ENCODE data around the gene JOSD2.

JOSD2 gene

DNA sequence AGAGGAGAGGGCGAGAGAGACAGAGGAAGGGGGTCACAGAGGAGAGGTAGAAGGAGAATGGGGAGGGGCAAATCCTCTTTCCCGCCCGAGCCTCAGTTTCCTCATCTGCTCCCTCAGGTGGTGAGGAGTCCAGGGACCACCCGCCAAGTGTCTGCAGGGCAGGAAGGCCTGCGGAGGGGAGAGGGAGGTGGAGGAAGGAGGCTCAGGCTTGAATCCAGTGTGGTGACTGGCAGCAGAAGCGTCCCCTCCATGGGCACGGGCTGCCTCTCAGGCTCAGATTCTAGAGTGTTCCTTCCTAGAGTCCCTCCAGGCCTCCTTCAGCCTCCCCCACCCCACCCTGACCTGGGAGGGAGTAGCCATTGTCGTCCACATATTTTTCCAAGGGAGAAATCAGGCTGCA, 17.8 kb downstream of the JOSD2 start:
- DNase-seq (ENCODE audit: low read depth) = no peak

DNA sequence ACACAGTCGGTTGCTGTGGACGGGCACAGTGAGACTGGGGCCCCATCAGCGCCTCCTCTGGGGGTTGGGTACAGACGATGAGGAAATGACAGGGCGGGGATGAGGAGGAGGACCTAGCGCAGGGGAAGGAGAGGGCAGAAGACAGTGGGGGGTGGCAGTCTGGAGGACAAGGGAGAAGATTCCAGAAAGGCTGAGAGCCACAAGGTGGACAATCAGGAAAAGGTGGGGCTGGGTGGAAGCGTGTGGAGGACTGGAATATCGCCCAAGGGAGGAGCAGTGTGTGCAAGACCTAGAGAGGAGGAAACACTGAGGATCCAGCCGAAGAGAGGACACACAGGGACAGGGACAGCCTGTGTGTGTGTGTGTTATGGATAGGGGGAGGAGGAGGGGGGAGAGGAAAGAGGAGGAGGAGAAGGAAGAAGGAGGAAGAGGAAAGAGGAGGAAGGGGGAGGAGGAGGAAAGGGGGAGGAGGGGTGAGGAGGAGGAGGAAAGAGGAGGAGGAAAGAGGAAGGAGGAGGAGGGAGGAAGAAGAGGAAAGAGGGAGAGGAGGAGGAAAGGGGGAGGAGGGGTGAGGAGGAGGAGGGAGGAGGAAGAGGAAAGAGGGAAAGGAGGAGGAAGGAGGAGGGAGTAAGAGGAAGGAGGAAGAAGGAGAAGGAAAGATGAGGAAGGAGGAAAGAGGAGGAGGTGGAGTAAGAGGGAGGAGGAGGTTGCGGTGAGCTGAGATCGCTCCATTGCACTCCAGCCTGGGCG, 18.5 kb downstream of the JOSD2 start:
- no peak for DNase-seq (ENCODE audit: low read depth)

DNA sequence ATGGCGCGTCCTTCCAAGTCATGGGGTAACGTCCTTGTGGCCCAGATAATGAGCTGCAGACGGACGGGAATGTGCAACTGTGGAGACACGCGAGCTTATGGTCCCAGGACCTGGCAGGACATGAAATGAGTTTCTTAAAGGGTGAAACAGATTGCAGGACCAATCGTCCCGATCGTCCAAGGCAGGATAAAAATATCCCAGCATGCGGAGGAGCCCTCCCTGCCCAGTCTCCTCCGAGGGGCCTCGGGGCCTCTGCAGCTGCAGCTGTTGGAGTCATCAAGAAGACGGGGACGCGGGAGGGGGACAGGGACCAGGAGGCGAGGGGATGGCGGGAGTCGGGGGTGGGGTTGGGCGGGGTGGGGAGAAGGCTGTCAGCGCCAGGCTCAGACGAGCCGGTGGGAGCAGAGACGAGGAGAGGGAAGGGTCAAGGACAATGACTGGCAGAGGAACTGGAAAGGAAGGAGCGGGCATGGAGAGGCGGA, 20.0 kb downstream of the JOSD2 start:
- DNase-seq (ENCODE audit: low read depth) = no peak

DNA sequence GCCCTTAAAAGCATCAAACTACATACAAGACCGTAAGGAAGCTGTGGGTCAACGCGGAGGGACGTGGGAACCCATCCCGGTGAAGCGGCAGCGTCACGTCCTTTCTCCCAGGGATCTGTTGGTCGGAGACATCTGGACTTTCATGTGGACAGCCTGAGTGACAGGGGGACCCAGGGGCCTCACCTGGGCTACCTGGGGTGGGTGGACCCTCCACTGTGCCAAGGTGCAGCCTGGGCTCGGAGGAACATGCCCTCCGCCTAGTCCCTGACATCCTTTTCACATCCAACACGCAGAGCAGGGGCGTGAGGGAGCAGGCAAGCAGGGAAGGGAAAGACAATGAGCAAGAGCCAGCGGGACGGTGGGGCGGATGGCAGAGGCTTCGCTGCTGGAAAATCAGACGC, 20.6 kb downstream of the JOSD2 start:
- DNase-seq (ENCODE audit: low read depth) = no peak

DNA sequence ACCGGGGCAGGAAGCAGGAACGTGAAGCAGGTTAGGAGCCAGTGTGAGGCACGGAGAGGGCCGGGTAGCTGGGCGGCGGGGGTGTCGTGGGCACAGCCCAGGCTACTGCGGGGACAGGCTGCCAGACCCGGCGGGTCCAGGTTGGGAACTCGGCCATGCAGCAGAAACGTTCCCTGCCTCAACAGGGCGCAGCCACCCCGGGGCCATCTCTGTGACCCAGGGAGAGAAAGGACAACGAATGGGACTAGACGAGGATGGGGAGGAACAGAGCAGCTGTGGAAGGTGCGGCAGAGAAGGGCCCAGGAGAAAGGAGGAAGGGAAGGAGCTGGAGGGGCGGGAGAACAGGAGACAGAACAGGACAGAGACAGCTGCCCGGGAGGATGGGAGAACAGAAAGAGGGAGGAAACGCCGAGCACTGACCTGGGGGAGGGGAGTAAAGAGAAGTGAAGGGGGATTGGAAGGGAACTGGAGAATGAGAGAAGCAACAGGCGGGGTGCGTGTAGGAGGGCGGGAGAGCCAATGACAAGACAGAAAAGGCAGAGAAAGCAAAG, 21.5 kb downstream of the JOSD2 start:
- no peak for DNase-seq (ENCODE audit: low read depth)

DNA sequence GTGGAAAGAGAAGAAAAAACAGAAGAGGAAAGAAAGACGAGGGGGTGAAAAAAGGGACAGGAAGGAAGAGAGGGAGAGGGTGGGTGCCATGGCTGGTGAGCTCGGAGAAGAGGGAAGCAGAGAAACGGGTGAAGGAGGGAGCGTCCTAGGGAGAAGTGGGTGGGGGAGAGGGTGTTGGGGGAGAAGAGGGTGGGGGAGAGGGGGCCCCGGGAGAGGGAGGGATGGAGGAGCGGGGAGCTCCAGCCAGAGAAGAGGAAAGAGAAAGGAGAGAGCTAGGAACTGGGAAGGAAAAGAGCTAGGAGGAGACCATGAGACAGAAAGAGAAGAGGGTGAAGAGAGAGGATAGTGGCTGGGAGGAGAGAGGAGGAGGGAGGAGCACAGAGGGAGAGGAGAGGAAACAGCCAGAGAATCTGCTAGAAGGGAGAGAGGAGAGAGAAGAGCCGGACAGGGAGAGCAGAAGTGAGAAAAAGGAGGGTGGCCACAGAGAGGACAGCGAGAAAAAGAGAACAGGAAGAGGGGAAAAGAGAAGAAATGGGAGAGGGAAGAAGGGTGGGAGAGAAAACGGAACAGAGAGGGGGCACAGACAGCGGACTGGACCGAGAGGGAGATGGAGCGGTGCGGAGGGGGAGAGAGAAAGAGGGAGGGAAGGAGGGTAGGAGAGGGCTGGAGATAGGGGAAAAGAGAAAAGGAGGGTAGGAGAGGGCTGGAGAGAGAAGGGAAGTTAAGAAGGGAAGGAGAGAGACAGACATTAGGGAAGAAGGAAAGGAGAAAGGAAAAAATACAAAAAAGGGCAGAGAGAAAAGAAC, 22.4 kb downstream of the JOSD2 start:
- DNase-seq (ENCODE audit: low read depth) = no peak

DNA sequence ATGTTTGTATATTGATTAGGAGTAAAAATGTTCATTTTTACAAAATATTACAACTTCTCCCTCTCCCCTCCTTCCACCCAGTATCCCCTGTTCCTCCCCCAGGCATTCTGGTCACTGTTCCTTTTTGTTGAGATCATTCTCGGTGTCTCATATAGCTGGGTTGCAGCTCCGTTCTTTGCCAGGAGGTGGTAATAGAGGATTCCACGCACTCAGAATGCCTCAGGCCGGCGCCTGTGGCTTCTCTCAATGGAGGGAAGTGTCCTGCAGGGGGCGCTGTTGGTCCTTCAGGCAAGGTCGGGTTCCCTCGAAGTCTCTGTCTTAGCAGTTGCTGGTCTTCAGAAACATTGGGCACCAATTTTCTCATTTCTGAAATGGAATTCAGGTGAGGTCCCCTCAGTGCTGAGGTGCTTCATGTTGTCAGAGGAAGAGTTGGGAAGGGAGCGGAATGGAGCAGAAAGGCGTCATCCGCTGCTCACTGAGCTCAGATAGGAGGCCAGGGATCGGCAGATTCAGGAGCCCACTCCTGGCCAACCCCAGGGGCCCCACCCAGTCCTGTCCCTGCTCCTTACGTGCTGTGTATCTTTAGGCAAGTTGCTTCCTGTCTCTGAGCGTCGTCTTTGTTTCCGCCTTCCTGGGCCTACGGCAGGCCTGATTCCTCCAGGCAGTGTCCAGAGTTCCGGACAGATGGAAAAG, 24.0 kb downstream of the JOSD2 start:
- DNase-seq (ENCODE audit: low read depth) = no peak

DNA sequence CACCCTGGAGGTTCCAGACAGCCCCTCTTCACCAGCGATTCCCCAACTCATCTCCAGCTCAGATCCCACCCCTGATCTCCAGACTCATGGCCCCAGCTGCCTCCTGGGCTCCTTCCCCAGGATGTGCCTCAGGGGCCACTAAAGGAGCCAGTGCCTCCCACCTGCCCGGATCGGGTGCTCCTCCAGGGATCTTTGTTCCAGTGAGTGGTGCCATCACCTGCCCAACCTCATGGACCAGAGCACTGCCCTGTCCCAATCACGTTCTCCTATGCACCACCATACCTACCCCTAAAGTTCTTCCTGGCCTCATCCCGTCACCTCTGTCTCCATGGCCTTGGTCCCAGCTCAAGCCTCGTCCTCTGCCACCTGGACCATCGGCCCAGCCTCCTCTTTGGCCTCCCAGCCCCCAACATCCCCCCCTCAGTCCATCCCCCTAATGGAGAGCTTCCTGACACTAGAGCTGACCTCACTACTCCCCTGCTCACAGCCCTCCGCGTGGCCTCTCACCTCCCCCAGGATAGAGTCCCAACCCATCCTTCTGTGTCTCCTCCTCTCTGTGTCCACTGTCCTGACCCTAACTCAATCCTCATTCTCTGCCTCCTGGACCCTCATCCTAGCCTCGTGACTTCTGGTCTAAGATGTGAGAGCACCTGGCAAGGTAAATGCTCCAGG, 25.6 kb downstream of the JOSD2 start:
- DNase-seq (ENCODE audit: low read depth) = no peak

DNA sequence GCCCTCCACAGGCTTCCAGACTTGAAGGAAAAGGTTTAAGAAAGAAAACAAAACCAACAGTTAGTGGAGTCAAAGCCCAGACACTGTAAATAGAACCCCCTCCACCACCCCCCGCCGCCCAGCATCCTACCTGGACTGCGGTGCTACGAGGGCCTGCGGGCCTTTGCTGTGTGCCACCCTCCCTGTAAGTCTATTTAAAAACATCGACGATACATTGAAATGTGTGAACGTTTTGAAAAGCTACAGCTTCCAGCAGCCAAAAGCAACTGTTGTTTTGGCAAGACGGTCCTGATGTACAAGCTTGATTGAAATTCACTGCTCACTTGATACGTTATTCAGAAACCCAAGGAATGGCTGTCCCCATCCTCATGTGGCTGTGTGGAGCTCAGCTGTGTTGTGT, 28.1 kb downstream of the JOSD2 start:
- DNase-seq (ENCODE audit: low read depth) = no peak

DNA sequence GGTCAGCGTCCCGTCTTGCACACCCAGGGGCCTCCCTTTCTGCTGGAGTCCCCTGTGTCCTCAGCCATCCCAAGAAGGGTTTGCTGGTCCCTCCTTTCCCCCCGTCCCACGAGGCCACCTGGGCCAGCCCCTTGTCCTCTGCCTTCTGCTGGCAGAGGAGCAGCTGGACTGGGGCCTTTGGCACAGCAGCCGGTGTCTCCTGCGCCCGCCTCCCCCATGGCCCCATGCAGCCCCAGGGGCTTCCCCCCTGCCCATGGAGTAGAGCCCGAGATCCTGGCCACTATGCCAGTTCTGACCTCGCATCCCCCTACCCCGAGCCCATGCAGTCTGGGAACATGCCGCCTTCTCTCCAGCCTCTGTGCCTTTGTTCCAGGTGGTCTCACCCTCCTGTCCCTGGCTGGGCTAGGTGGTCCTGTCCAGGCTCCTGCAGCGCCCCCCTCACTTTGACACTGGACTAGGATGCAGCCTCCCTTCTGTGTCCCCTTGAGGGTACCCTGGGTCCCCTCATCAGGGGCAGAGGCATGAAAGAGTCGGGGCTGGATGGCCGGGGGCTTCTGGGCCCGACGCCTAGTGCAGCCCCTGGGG, 28.6 kb downstream of the JOSD2 start:
- no peak for DNase-seq (ENCODE audit: low read depth)

DNA sequence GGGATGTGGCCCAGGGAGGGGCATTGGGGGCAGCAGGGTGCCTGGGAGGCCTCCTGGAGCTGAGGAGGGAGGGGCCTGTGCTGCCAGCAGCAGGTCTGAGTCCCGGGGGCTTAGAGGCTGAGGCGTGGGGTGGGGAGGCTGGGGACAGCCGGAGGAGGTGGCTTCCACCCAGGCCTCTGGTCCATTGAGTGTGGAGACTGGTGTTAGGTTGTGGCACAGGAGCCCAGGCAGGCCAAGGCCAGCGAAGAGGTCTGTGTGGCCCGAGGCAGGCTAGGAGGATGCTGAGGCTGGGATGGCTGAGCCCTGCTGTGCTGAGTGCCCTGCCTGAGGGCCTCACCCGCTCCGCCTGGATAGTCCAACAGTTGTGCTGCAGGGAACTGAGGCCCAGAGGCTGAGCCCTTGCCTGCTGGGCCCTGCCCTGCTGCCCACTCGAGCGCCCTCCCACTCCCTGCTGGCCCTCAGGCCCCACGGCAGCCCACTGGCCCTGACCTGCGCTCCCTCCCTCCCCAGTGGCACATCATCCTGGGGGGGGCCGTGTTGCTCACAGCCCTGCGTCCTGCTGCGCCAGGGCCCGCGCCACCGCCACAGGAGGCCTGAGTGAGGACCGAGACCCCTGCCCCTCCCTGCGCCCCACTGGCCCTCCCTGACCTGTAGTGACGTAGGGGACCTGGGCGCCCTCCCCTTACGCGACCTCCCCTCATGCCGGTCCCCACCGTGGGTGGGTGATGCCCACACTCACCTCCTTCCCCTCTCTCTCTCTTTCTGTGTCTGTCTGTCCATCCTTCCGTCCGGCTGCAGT, 29.4 kb downstream of the JOSD2 start:
- DNase-seq (ENCODE audit: low read depth) = no peak

DNA sequence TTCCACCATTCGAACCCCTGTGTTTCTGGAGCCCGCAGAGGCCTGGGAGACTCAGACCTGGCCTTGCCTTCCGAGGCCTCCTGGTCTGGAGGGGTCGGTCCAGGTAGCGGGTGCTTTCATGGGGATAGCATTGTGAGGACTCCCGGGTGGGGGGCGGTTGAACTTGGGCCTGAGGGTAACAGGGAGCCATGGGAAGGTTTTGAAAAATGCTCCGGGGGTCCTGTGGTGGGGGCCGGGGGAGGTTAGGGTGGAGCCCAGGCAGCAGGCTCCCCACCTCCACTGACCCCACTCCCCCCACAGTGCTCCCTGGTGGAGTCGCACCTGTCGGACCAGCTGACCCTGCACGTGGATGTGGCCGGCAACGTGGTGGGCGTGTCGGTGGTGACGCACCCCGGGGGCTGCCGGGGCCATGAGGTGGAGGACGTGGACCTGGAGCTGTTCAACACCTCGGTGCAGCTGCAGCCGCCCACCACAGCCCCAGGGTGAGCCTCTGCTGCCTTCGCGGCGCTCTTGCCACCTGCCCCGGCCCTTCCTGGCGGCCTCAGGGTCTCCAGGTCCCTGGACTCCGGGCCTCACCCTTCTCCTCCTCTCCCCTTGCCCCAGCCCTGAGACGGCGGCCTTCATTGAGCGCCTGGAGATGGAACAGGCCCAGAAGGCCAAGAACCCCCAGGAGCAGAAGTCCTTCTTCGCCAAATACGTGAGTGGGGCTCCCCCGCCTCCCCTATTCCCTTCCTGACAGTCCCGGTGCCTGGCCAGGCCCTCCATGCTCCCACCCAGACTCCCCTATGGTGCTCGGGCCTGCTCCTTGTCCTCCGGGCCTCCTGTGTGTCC, 30.5 kb downstream of the JOSD2 start:
- DNase-seq (ENCODE audit: low read depth) = no peak

DNA sequence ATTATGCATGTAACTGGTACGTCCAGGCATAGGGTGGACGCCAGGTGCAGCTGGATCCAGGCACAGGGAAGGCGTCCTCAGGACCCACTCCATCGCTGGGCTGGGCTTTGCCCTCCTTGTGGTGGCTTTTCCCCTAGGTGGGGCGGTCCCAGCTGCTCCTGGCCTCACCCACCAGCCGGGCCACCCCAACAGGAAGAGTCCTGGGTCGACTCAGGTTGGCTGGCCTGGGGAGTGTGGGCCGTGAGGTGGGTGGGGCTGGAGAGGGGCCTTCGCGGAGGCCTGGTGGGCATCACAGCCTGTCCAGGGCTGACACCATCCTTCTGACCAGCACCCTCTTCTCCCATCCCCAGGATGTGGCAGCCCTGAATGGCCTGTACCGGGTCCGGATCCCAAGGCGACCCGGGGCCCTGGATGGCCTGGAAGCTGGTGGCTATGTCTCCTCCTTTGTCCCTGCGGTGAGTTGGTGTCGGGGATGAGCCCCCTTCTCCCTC, 31.2 kb downstream of the JOSD2 start:
- no peak for DNase-seq (ENCODE audit: low read depth)

DNA sequence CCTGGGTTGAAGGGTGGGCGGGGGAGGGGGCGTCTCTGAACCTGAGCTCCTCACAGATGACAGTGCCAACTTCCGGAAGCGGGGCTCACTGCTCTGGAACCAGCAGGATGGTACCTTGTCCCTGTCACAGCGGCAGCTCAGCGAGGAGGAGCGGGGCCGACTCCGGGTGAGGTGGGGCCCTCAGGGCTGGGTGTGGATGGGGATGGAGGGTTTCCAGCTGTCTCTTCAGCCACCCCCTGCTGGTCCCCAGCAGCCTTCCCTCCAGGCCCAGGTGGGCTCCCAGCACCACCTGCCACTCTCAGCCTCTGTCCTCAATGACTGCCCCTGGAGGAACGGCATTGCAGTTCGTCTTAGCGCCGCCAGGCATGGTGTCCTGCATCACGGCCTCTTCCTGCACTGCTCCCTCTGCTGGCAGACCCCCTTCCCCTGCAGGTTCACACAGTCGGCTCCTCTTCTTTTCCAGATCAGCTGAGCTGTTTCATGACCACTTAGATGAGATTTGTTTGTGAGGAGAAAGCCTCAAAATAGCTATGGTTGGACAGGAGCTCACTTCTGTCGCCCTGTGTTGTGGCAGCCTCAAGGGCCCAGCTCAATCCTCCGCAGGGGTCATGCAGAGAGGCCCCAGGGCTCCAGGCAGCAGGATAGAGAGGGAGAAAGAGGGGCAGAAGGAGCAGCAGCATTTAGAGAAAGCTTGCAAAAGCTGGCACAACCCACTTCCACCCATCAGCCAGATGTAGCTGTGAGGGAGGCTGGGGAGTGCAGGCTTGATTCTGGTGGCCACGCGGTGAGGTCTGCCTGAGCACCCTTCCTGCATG, 31.9 kb downstream of the JOSD2 start:
- no peak for DNase-seq (ENCODE audit: low read depth)

DNA sequence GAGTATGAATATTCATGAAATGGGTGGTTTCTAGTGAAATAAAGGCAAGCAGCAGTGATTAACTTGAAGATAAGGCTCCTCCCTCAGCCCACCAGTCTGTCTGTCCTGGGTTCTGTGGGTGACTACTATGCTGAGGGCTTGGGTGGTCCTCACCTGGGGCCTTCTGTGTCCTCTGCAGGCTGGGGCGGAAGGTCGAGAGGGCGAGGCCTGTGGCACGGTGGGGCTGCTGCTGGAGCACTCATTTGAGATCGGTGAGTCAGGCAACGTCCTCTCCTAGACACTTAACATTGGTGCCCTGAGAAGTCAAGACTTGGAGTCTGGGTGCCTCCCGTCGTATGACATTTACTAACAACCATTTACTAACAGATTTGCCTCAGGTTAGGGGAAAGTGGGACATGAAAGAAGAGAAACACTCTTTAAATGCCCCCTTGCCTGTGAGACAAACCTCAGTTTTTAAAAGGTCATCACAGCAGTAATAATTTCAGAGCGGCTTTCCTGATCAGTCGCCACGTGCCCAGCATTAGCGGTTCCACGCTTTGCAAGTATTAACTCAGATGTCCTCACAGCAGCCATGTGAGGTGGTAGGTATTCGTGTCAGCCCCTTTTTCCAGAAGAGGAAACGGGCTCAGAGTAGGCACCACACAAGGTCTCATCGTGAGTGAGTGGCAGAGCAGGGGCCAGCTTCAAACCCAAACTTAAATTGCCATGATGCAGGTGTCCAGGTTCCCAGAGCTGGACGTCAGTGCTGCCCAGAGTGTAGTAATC, 33.1 kb downstream of the JOSD2 start:
- DNase-seq (ENCODE audit: low read depth) = no peak

DNA sequence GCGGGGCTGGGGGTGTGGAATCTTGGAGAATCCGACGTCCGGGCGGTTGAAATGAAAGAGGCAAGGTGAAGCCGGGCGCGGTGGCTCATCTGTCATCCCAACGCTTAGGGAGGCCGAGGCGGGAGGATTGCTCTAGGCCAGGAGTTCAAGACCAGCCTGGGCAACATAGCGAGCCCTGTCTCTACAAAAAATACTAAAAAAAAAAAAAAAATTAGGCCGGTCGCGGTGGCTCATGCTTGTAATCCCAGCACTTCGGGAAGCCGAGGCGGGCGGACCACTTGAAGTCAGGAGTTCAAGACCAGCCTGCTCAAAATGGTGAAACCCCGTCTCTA, 34.1 kb downstream of the JOSD2 start:
- no peak for DNase-seq (ENCODE audit: low read depth)

DNA sequence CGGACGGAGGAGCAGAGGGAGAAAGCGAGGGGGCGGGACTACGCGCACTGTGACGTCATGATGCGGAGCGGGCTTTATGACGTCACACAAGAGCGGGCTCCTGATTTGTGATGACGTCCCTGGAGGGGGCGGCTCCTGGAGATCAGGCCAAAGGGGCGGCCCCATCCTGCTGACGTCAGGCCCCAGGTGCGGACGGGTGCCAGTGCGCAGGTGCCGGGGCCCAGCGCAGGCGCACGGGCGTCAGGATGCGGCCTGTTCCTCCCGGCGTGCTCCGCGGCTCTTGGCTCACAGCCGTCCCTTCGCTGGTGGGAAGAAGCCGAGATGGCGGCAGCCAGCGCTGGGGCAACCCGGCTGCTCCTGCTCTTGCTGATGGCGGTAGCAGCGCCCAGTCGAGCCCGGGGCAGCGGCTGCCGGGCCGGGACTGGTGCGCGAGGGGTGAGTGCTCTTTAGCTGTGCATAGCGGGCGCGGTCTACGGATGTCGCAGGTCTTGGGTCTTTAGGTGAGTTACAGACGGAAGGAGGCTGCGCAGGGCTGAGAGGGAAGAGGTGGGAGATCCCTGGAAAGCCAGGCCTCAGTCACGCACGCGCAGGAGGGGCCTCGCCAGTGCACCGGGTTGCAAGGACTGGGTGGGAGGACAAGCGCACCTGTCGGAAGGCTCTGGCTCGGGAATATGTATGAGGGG, 34.6 kb downstream of the JOSD2 start, which contains the start of the genes EMC10 and GARIN5A:
TSS of gene EMC10 (plus strand) at position 284 of the 683 bp plus-strand sequence. CDS start at position 322, 38 bp downstream.
TSS of gene GARIN5A (minus strand) at position 625 of the 683 bp plus-strand sequence. CDS start at position 165, 460 bp downstream.
- DNase-seq (ENCODE audit: low read depth) = peak; percentile 49
